Activated T-cell treated with anti-CD3 and anti-CD28 coated beads, Interleukin-2, amount 50 U/mL, for 72 hours (primary cell): ENCODE data around the gene ATXN1. TPM values are rescaled to one million over a fixed set of nuclear protein-coding genes. Genes with fewer than 3 reads are reported as not detected.
"Not testable (repeated sequence)": the region's sequence is repeated elsewhere in the genome, so short reads cannot be mapped to it uniquely, and the experiment has no call there.

Experiments
- ATAC-seq, 2 donors: fragments of 150-1000 bp; cut with Tn5 transposase; replicated peaks in 1 of 2; 2 replicates each; pipeline ENCODE4 v1.10.0; 2021; ENCODE audit warnings: moderate library complexity in 2 of 2, mild to moderate bottlenecking in 1 of 2
- DNase-seq, 2 donors: peaks; one replicate each; pipeline ENCODE4 v3.0.0; 2021 to 2022; ENCODE audit warnings: mixed read lengths in 1 of 2
- H3K27ac Mint-ChIP-seq: one replicate; pipeline ENCODE4 v1.8.0; 2022; ENCODE audit warnings: mild to moderate bottlenecking, moderate library complexity, mixed read lengths
- H3K27me3 Mint-ChIP-seq: one replicate; pipeline ENCODE4 v1.8.0; 2022; ENCODE audit warnings: low read depth, mixed read lengths
- H3K36me3 Mint-ChIP-seq, 2 donors: one replicate each; pipeline ENCODE4 v1.8.0; 2022; ENCODE audit warnings: mixed read lengths in 2 of 2, mild to moderate bottlenecking in 1 of 2; ENCODE audit not compliant: insufficient read depth in 2 of 2
- H3K4me1 Mint-ChIP-seq: one replicate; pipeline ENCODE4 v1.8.0; 2022; ENCODE audit warnings: low read depth, mixed read lengths
- H3K4me3 Mint-ChIP-seq, 2 donors: one replicate each; pipeline ENCODE4 v1.8.0; 2022; ENCODE audit warnings: mild to moderate bottlenecking in 2 of 2, mixed read lengths in 2 of 2, moderate library complexity in 2 of 2
- H3K9me3 Mint-ChIP-seq, 2 donors: one replicate each; pipeline ENCODE4 v1.8.0; 2022; ENCODE audit warnings: mixed read lengths in 2 of 2
- total RNA-seq, 2 donors: library from RNA; stranded (reverse); gene quantifications; one replicate each; pipeline ENCODE4 v1.2.3, GENCODE V29; 2022

Gene ATXN1
- total RNA-seq, 2 donors from 2014 or later, result 46.5 to 65.1 TPM

GRCh38 chr6:16402581-16402900 is 358.7 kb downstream of the ATXN1 start:
- Mint-ChIP-seq H3K4me3 (no peak overlapping the region), H3K9me3 (no peaks in the 10 kb centered on the region), H3K27ac (peak overlapping the region; percentile 6), H3K4me1 (peaks cover 29% of the 10 kb centered on the region), H3K27me3 (no peaks in the 10 kb centered on the region), H3K36me3 (peaks cover 5 to 8% of the 10 kb centered on the region in 2 donors)
- no peak for DNase-seq
- no peak for ATAC-seq

GRCh38 chr6:16400248-16400760 is 361.0 kb downstream of the ATXN1 start:
- Mint-ChIP-seq H3K27me3 (no peaks in the 10 kb centered on the region), H3K4me1 (peaks cover 38% of the 10 kb centered on the region), H3K27ac (no peak overlapping the region), H3K9me3 (no peaks in the 10 kb centered on the region), H3K4me3 (no peak overlapping the region), H3K36me3 (peaks cover 5 to 8% of the 10 kb centered on the region in 2 donors)
- ATAC-seq (no peak), DNase-seq (no peak)

- H3K4me1 Mint-ChIP-seq, result peaks cover 32% of the 10 kb centered on the region
- DNase-seq (no peak), ATAC-seq (no peak)
- H3K9me3 Mint-ChIP-seq, result no peaks in the 10 kb centered on the region
- H3K27me3 Mint-ChIP-seq, result no peaks in the 10 kb centered on the region
- H3K27ac Mint-ChIP-seq, result no peak overlapping the region
- H3K4me3 Mint-ChIP-seq, result no peak overlapping the region
- H3K36me3 Mint-ChIP-seq, result peaks cover 5 to 8% of the 10 kb centered on the region in 2 donors
Observed at GRCh38 chr6:16399695-16400094, 361.6 kb downstream of the ATXN1 start.

DNA sequence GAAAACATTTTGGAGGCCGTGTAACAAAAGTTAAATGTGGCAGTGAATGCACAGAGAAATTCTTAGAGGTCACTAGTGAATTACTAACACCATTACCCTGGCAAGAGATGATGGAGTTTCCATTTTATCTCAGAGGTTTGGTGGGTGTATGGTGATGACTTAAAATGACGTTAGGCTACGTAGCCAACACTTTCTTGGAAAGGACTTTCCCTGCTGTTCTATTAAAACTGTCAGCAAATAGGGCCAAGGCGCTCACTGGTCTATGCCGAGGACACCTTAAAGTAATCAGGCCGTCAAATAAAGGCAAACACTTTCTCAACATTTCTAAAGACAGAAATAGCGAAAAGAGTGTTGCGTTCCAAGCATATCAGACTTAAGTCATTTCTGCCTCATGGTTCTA is 362.1 kb downstream of the ATXN1 start:
- DNase-seq (no peak), ATAC-seq (no peak)
- no peak overlapping the region for H3K4me3 Mint-ChIP-seq
- peaks cover 27% of the 10 kb centered on the region for H3K4me1 Mint-ChIP-seq
- no peaks in the 10 kb centered on the region for H3K9me3 Mint-ChIP-seq
- no peaks in the 10 kb centered on the region for H3K27me3 Mint-ChIP-seq
- H3K27ac Mint-ChIP-seq, result no peak overlapping the region
- H3K36me3 Mint-ChIP-seq, result peaks cover 5 to 8% of the 10 kb centered on the region in 2 donors

- DNase-seq (no peak), ATAC-seq (no peak)
- Mint-ChIP-seq H3K27ac (no peak overlapping the region), H3K9me3 (no peaks in the 10 kb centered on the region), H3K4me3 (no peak overlapping the region), H3K36me3 (peaks cover 5 to 6% of the 10 kb centered on the region in 2 donors), H3K4me1 (peaks cover 22% of the 10 kb centered on the region), H3K27me3 (no peaks in the 10 kb centered on the region)
Observed at GRCh38 chr6:16398587-16398986, 362.7 kb downstream of the ATXN1 start.

DNA sequence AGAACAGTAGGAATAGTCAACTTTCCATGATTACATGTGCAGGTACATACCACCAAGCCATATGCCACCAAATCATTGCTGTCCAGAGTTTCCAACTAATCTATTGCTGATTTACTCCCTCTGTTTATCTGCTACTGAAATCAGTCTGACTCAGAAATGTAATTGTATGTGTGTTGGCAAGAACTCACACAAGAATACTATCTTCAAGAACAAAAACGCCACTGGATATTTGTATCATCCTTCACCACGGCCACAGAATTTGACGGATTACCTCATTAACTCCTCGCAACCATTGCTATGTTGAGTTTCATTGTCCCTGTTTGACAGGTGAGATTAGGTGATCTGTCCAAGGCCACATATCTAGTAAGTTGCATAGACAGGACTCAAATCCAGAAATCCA is 363.6 kb downstream of the ATXN1 start:
- H3K36me3 Mint-ChIP-seq, result peaks cover 5 to 6% of the 10 kb centered on the region in 2 donors
- no peak overlapping the region for H3K27ac Mint-ChIP-seq
- no peaks in the 10 kb centered on the region for H3K27me3 Mint-ChIP-seq
- H3K9me3 Mint-ChIP-seq, result no peaks in the 10 kb centered on the region
- DNase-seq (no peak), ATAC-seq (peak; percentile 31 to 50)
- H3K4me1 Mint-ChIP-seq, result peaks cover 29% of the 10 kb centered on the region
- H3K4me3 Mint-ChIP-seq, result peak overlapping the region; percentile 3 to 19

DNA sequence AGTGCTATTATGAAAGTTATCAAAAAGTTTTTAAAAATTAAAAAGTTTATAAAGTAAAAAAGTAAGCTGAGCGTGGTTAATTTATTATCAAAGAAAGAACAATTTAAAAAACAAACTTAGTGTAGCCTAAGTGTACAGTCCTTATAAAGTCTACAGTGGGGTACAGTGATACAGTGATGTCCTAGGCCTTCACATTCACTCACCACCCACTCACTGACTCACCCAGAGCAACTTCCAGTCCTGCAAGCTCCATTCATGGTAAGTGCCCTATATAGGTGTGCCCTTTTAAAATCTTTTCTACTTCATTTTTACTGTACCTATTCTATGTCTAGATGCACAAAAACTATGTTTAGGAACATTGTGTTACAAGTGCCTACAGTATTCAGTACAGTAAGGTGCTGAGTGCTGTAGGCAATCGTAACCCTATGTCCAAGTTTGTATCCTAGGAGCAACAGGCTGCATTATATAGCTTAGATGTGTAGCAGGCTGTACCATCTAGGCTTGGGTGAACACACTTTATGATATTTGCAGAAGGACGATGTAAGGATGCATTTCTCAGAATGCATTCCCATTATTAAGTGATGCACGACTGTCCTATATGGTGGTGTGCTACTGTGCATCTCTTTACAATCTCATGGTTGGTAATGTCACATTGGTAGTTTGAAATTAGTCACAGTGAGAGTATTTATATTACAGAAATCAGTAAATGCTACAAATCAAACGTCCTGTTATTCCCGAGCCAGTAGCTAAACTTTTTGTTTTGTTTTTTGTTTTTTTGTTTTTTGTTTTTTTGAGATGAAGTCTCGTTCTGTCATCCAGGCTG is 364.6 kb downstream of the ATXN1 start:
- H3K9me3 Mint-ChIP-seq, result no peaks in the 10 kb centered on the region
- H3K4me3 Mint-ChIP-seq, result peak overlapping the region; percentile 19 to 22
- ATAC-seq (peak; percentile 73 to 76), DNase-seq (peak in 1 of 2 donors; percentile 14)
- no peaks in the 10 kb centered on the region for H3K27me3 Mint-ChIP-seq
- peaks cover 3 to 7% of the 10 kb centered on the region in 2 donors for H3K36me3 Mint-ChIP-seq
- H3K4me1 Mint-ChIP-seq, result peaks cover 34% of the 10 kb centered on the region
- H3K27ac Mint-ChIP-seq, result peak overlapping the region; percentile 33

DNA sequence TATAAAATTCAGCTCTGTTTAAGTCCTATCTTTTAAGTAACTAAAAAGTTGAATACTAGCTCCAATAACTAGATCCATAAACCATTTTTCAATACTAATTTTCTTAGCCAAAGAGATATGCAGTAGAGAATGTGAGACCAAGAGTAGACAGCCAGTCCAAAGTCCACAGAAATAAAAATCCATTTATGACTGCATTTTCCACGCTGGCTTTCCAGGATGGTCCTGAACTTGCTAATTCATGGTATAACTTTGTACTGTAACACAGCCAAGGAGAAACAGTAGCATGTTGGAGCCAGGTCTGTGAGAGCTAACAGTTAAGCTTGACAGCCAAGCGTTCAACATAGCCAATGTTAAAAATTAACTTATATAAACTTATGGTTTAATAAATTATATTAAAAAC is 366.6 kb downstream of the ATXN1 start:
- ATAC-seq (no peak), DNase-seq (no peak)
- Mint-ChIP-seq H3K9me3 (no peaks in the 10 kb centered on the region), H3K4me3 (no peak overlapping the region), H3K27me3 (no peaks in the 10 kb centered on the region), H3K4me1 (peaks cover 34% of the 10 kb centered on the region), H3K36me3 (peaks cover 0 to 3% of the 10 kb centered on the region in 2 donors), H3K27ac (no peak overlapping the region)

GRCh38 chr6:16393326-16393725 is 367.9 kb downstream of the ATXN1 start:
- Mint-ChIP-seq H3K27me3 (no peaks in the 10 kb centered on the region), H3K27ac (peak overlapping the region; percentile 19), H3K9me3 (no peaks in the 10 kb centered on the region), H3K4me1 (peaks cover 34% of the 10 kb centered on the region), H3K4me3 (no peak overlapping the region), H3K36me3 (peaks cover 0 to 4% of the 10 kb centered on the region in 2 donors)
- ATAC-seq (no peak), DNase-seq (no peak)

GRCh38 chr6:16392010-16392409 is 369.2 kb downstream of the ATXN1 start:
- ATAC-seq (no peak), DNase-seq (no peak)
- peaks cover 21% of the 10 kb centered on the region for H3K4me1 Mint-ChIP-seq
- no peak overlapping the region for H3K27ac Mint-ChIP-seq
- no peaks in the 10 kb centered on the region for H3K27me3 Mint-ChIP-seq
- H3K36me3 Mint-ChIP-seq, result peaks cover 0 to 4% of the 10 kb centered on the region in 2 donors
- no peaks in the 10 kb centered on the region for H3K9me3 Mint-ChIP-seq
- no peak overlapping the region for H3K4me3 Mint-ChIP-seq

DNA sequence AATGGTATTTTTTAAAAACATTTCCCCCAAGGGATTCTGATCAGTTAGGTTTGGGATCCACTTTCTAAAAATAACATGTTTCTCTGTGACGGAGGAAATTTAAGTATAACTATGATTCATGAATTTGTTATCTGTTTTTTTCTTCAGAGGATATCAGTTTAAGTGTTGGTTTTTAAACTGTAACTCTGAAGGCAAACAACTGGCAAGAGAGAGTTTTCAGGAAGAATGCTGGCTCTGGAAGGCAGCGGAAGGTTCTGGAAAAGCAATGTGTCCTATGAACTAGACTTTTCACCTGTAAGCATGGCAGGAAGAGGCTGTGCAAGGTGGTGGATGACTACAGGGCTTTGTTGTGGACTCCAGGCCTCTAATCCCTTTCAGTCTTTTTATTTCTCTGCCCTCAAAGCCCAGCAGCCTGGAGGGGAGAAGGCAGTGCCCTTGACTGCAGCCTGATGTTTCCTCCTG is 369.8 kb downstream of the ATXN1 start:
- DNase-seq (no peak), ATAC-seq (no peak)
- Mint-ChIP-seq H3K9me3 (no peaks in the 10 kb centered on the region), H3K27me3 (no peaks in the 10 kb centered on the region), H3K4me3 (no peak overlapping the region), H3K36me3 (peaks cover 0 to 4% of the 10 kb centered on the region in 2 donors), H3K4me1 (peaks cover 16% of the 10 kb centered on the region), H3K27ac (no peak overlapping the region)

GRCh38 chr6:16390909-16391450 is 370.3 kb downstream of the ATXN1 start:
- H3K9me3 Mint-ChIP-seq, DNase-seq, H3K27me3 Mint-ChIP-seq, ATAC-seq, H3K36me3 Mint-ChIP-seq, H3K27ac Mint-ChIP-seq, H3K4me3 Mint-ChIP-seq: not testable (repeated sequence)
- H3K4me1 Mint-ChIP-seq, result peaks cover 20% of the 10 kb centered on the region

DNA sequence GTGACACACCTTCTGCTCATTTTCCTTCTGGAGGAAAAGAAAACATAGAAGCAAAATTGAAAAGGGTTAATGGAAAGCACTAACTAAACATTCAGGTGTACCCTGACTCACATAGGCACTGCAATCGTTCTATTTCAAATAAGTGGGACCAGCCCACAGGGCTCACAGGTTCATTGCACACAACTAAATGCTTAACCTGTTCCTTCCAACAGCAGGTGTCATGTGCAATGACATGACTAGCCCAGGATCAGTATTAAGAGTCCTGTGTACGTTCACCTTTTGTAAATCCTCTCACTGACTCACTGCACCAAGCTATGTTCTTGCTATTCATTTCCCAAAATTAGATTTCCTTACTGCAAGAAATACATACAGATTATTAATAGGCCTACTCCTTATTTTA is 371.6 kb downstream of the ATXN1 start:
- H3K4me3 Mint-ChIP-seq, result no peak overlapping the region
- no peak overlapping the region for H3K27ac Mint-ChIP-seq
- no peaks in the 10 kb centered on the region for H3K9me3 Mint-ChIP-seq
- DNase-seq (no peak), ATAC-seq (no peak)
- H3K36me3 Mint-ChIP-seq, result peaks cover 0 to 4% of the 10 kb centered on the region in 2 donors
- H3K27me3 Mint-ChIP-seq, result no peaks in the 10 kb centered on the region
- peaks cover 20% of the 10 kb centered on the region for H3K4me1 Mint-ChIP-seq
